ENCODE data around the gene APCDD1L.

Gene APCDD1L

GRCh38 chr20:58497076-58497641 lies 18.0 kb downstream of the APCDD1L start:
- TF ChIP-seq GATA1 (IDR thresholded peaks at IDR 0.05; ENCODE audit: low read depth, low read length) (no peak), POLR2A (IDR thresholded peaks at IDR 0.05; ENCODE audit: low read length) (no peak)

GRCh38 chr20:58496429-58496769 lies 18.8 kb downstream of the APCDD1L start:
- DNase-seq, result no peak
- no peak for TF ChIP-seq GATA1 (IDR thresholded peaks at IDR 0.05; ENCODE audit: low read depth, low read length)
- no peak for TF ChIP-seq POLR2A (IDR thresholded peaks at IDR 0.05; ENCODE audit: low read length)

More at GRCh38 chr20:58497076-58497641, 18.0 kb downstream of the APCDD1L start:
- DNase-seq, result no peak

- DNase-seq, result no peak
- TF ChIP-seq POLR2A (IDR thresholded peaks at IDR 0.05; ENCODE audit: low read length) (no peak), GATA1 (IDR thresholded peaks at IDR 0.05; ENCODE audit: low read depth, low read length) (no peak)
Measured at GRCh38 chr20:58495623-58496428, 19.4 kb downstream of the APCDD1L start.

- no peak for TF ChIP-seq POLR2A (IDR thresholded peaks at IDR 0.05; ENCODE audit: low read length)
- TF ChIP-seq GATA1 (IDR thresholded peaks at IDR 0.05; ENCODE audit: low read depth, low read length), result no peak
Measured at GRCh38 chr20:58494923-58495622, 20.1 kb downstream of the APCDD1L start.

GRCh38 chr20:58492795-58493524 lies 22.2 kb downstream of the APCDD1L start:
- no peak for DNase-seq
- TF ChIP-seq POLR2A (IDR thresholded peaks at IDR 0.05; ENCODE audit: low read length) (no peak), GATA1 (IDR thresholded peaks at IDR 0.05; ENCODE audit: low read depth, low read length) (no peak)

More at GRCh38 chr20:58494923-58495622, 20.1 kb downstream of the APCDD1L start:
- no peak for DNase-seq

- TF ChIP-seq GATA1 (IDR thresholded peaks at IDR 0.05; ENCODE audit: low read depth, low read length) (no peak), POLR2A (IDR thresholded peaks at IDR 0.05; ENCODE audit: low read length) (no peak)
- DNase-seq, result no peak
Measured at GRCh38 chr20:58492074-58492718, 23.0 kb downstream of the APCDD1L start.

- no peak for DNase-seq
- no peak for TF ChIP-seq POLR2A (IDR thresholded peaks at IDR 0.05; ENCODE audit: low read length)
- no peak for TF ChIP-seq GATA1 (IDR thresholded peaks at IDR 0.05; ENCODE audit: low read depth, low read length)
Measured at GRCh38 chr20:58486207-58486606, 29.0 kb downstream of the APCDD1L start.

GRCh38 chr20:58485393-58485792 lies 29.8 kb downstream of the APCDD1L start:
- no peak for DNase-seq
- no peak for TF ChIP-seq POLR2A (IDR thresholded peaks at IDR 0.05; ENCODE audit: low read length)

GRCh38 chr20:58483470-58483869 lies 31.7 kb downstream of the APCDD1L start:
- no peak for TF ChIP-seq POLR2A (IDR thresholded peaks at IDR 0.05; ENCODE audit: low read length)
- TF ChIP-seq GATA1 (IDR thresholded peaks at IDR 0.05; ENCODE audit: low read depth, low read length), result no peak

GRCh38 chr20:58483051-58483450 lies 32.1 kb downstream of the APCDD1L start:
- TF ChIP-seq GATA1 (IDR thresholded peaks at IDR 0.05; ENCODE audit: low read depth, low read length) (no peak), POLR2A (IDR thresholded peaks at IDR 0.05; ENCODE audit: low read length) (no peak)

More at GRCh38 chr20:58483470-58483869, 31.7 kb downstream of the APCDD1L start:
- DNase-seq, result no peak

GRCh38 chr20:58482416-58482815 lies 32.8 kb downstream of the APCDD1L start:
- DNase-seq, result no peak
- no peak for TF ChIP-seq POLR2A (IDR thresholded peaks at IDR 0.05; ENCODE audit: low read length)
- TF ChIP-seq GATA1 (IDR thresholded peaks at IDR 0.05; ENCODE audit: low read depth, low read length), result no peak

More at GRCh38 chr20:58483051-58483450, 32.1 kb downstream of the APCDD1L start:
- DNase-seq, result no peak

- TF ChIP-seq POLR2A (IDR thresholded peaks at IDR 0.05; ENCODE audit: low read length) (no peak), GATA1 (IDR thresholded peaks at IDR 0.05; ENCODE audit: low read depth, low read length) (no peak)
- DNase-seq, result peak; percentile 32 to 61
Measured at GRCh38 chr20:58481481-58482021, 33.6 kb downstream of the APCDD1L start.
